HG02759 (cell line): Measurements from ENCODE around the gene TMEM260.
"Not testable (repeated sequence)": the region's sequence is repeated elsewhere in the genome, so short reads cannot be mapped to it uniquely, and the experiment has no call there.

ENCODE experiments used
- ATAC-seq: cut with Tn5 transposase; IDR thresholded peaks from one replicate; pipeline ENCODE4 v1.9.1; 2021; ENCODE audit warnings: mild to moderate bottlenecking, moderate library complexity; ENCODE audit not compliant: unreplicated experiment

TMEM260 gene

GRCh38 chr14:56594428-56594827 lies 14.8 kb downstream of the TMEM260 start:
- no peak for ATAC-seq

GRCh38 chr14:56598519-56598918 lies 18.9 kb downstream of the TMEM260 start:
- ATAC-seq: no peak

- ATAC-seq: no peak
These were observed 24.1 kb downstream of the TMEM260 start for GRCh38 chr14:56603648-56604047.

GRCh38 chr14:56608689-56609088 lies 29.1 kb downstream of the TMEM260 start:
- no peak for ATAC-seq

- not testable (repeated sequence) for ATAC-seq
These were observed 32.1 kb downstream of the TMEM260 start for GRCh38 chr14:56611663-56612062.

- ATAC-seq: no peak
These were observed 37.5 kb downstream of the TMEM260 start for GRCh38 chr14:56617084-56617483.

- ATAC-seq: no peak
These were observed 51.1 kb downstream of the TMEM260 start for GRCh38 chr14:56630707-56631106.

- ATAC-seq: no peak
These were observed 52.6 kb downstream of the TMEM260 start for GRCh38 chr14:56632195-56632594.

- ATAC-seq: no peak
These were observed 53.9 kb downstream of the TMEM260 start for GRCh38 chr14:56633544-56633943.

- no peak for ATAC-seq
These were observed 55.4 kb downstream of the TMEM260 start for GRCh38 chr14:56635041-56635440.

- no peak for ATAC-seq
These were observed 67.9 kb downstream of the TMEM260 start for GRCh38 chr14:56647493-56647892.

GRCh38 chr14:56648508-56649301 lies 69.1 kb downstream of the TMEM260 start:
- no peak for ATAC-seq

- no peak for ATAC-seq
These were observed 69.8 kb downstream of the TMEM260 start for GRCh38 chr14:56649382-56649781.

GRCh38 chr14:56650048-56650447 lies 70.5 kb downstream of the TMEM260 start:
- no peak for ATAC-seq

GRCh38 chr14:56650979-56651378 lies 71.4 kb downstream of the TMEM260 start:
- no peak for ATAC-seq

- no peak for ATAC-seq
These were observed 78.0 kb downstream of the TMEM260 start for GRCh38 chr14:56657604-56658003.

GRCh38 chr14:56659378-56659777 lies 79.8 kb downstream of the TMEM260 start:
- ATAC-seq: no peak

GRCh38 chr14:56659964-56660551 lies 80.5 kb downstream of the TMEM260 start:
- ATAC-seq: no peak

- no peak for ATAC-seq
These were observed 81.2 kb downstream of the TMEM260 start for GRCh38 chr14:56660677-56661389.

GRCh38 chr14:56661478-56661877 lies 81.9 kb downstream of the TMEM260 start:
- ATAC-seq: no peak

- no peak for ATAC-seq
These were observed 85.3 kb downstream of the TMEM260 start for GRCh38 chr14:56664811-56665421.
